Measurements from ENCODE around the gene BTBD6. TPM values are rescaled to one million over a fixed set of nuclear protein-coding genes. Genes with fewer than 3 reads are reported as not detected.

Gene BTBD6
- total and polyA plus RNA-seq, 2 donors (not counting 1 experiment from before 2014, with no cell fraction given) = 31.9 to 49.9 TPM

- no peaks in the 10 kb centered on the region for H3K79me2 ChIP-seq (ENCODE audit: control insufficient read depth, insufficient read depth, low read length)
- H3K9me3 ChIP-seq (ENCODE audit: control insufficient read depth, insufficient read depth, low read depth, low read length) = no peaks in the 10 kb centered on the region
- no peak overlapping the region for H3K4me2 ChIP-seq (ENCODE audit: extremely low read depth, insufficient read depth, low read length)
- H3K36me3 ChIP-seq (ENCODE audit: control insufficient read depth, insufficient read depth, low read length) = peaks cover 3% of the 10 kb centered on the region
- H3K9ac ChIP-seq (ENCODE audit: insufficient read depth, low read length) = no peak overlapping the region
- peaks cover 2% of the 10 kb centered on the region for H3K4me1 ChIP-seq (ENCODE audit: control insufficient read depth, extremely low read depth, insufficient read depth, low read length)
- H2AFZ ChIP-seq (ENCODE audit: low read length) = no peak overlapping the region
- TF ChIP-seq EZH2 (IDR thresholded peaks at IDR 0.05; ENCODE audit: low read length, missing control alignments) = no peak
- no peak for TF ChIP-seq CTCF (conservative IDR thresholded peaks at IDR 0.05 in 1 of 2, IDR thresholded peaks at IDR 0.05 in 1 of 2; ENCODE audit: low read depth in 1 of 2, low read length in 2 of 2)
- H3K27me3 ChIP-seq (ENCODE audit: control insufficient read depth, insufficient read depth, low read length) = no peaks in the 10 kb centered on the region
- H3K27ac ChIP-seq (ENCODE audit: insufficient read depth, low read length) = no peak overlapping the region
- no peaks in the 10 kb centered on the region for H4K20me1 ChIP-seq (ENCODE audit: control insufficient read depth, extremely low read depth, insufficient read depth, low read length)
- H3K4me3 ChIP-seq (replicated peaks in 1 of 4; ENCODE audit: control extremely low read depth in 1 of 4, insufficient read depth in 1 of 4, low read depth in 3 of 4, low read length in 4 of 4) = no peak overlapping the region
- no peak for DNase-seq (ENCODE audit: low read depth in 2 of 2)
Observed at GRCh38 chr14:105206873-105207272, 41.5 kb upstream of the BTBD6 start.

- Histone ChIP-seq H3K4me1 (ENCODE audit: control insufficient read depth, extremely low read depth, insufficient read depth, low read length) (peaks cover 2% of the 10 kb centered on the region), H3K9ac (ENCODE audit: insufficient read depth, low read length) (no peak overlapping the region), H2AFZ (ENCODE audit: low read length) (no peak overlapping the region), H3K4me2 (ENCODE audit: extremely low read depth, insufficient read depth, low read length) (no peak overlapping the region), H3K79me2 (ENCODE audit: control insufficient read depth, insufficient read depth, low read length) (no peaks in the 10 kb centered on the region), H3K36me3 (ENCODE audit: control insufficient read depth, insufficient read depth, low read length) (peaks cover 3% of the 10 kb centered on the region), H3K27me3 (ENCODE audit: control insufficient read depth, insufficient read depth, low read length) (no peaks in the 10 kb centered on the region), H3K27ac (ENCODE audit: insufficient read depth, low read length) (no peak overlapping the region), H3K4me3 (replicated peaks in 1 of 4; ENCODE audit: control extremely low read depth in 1 of 4, insufficient read depth in 1 of 4, low read depth in 3 of 4, low read length in 4 of 4) (no peak overlapping the region), H3K9me3 (ENCODE audit: control insufficient read depth, insufficient read depth, low read depth, low read length) (no peaks in the 10 kb centered on the region), H4K20me1 (ENCODE audit: control insufficient read depth, extremely low read depth, insufficient read depth, low read length) (no peaks in the 10 kb centered on the region)
- no peak for DNase-seq (ENCODE audit: low read depth in 2 of 2)
- TF ChIP-seq CTCF (conservative IDR thresholded peaks at IDR 0.05 in 1 of 2, IDR thresholded peaks at IDR 0.05 in 1 of 2; ENCODE audit: low read depth in 1 of 2, low read length in 2 of 2) = no peak
- no peak for TF ChIP-seq EZH2 (IDR thresholded peaks at IDR 0.05; ENCODE audit: low read length, missing control alignments)
Observed at GRCh38 chr14:105207460-105207901, 40.9 kb upstream of the BTBD6 start.

- Histone ChIP-seq H2AFZ (ENCODE audit: low read length) (no peak overlapping the region), H3K4me1 (ENCODE audit: control insufficient read depth, extremely low read depth, insufficient read depth, low read length) (peaks cover under 1% of the 10 kb centered on the region), H3K9me3 (ENCODE audit: control insufficient read depth, insufficient read depth, low read depth, low read length) (no peaks in the 10 kb centered on the region), H3K27me3 (ENCODE audit: control insufficient read depth, insufficient read depth, low read length) (no peaks in the 10 kb centered on the region), H3K27ac (ENCODE audit: insufficient read depth, low read length) (no peak overlapping the region), H3K79me2 (ENCODE audit: control insufficient read depth, insufficient read depth, low read length) (no peaks in the 10 kb centered on the region), H3K9ac (ENCODE audit: insufficient read depth, low read length) (no peak overlapping the region), H3K36me3 (ENCODE audit: control insufficient read depth, insufficient read depth, low read length) (peaks cover 3% of the 10 kb centered on the region), H4K20me1 (ENCODE audit: control insufficient read depth, extremely low read depth, insufficient read depth, low read length) (no peaks in the 10 kb centered on the region), H3K4me2 (ENCODE audit: extremely low read depth, insufficient read depth, low read length) (no peak overlapping the region), H3K4me3 (replicated peaks in 1 of 4; ENCODE audit: control extremely low read depth in 1 of 4, insufficient read depth in 1 of 4, low read depth in 3 of 4, low read length in 4 of 4) (no peak overlapping the region)
- TF ChIP-seq CTCF (conservative IDR thresholded peaks at IDR 0.05 in 1 of 2, IDR thresholded peaks at IDR 0.05 in 1 of 2; ENCODE audit: low read depth in 1 of 2, low read length in 2 of 2) = no peak
- no peak for TF ChIP-seq EZH2 (IDR thresholded peaks at IDR 0.05; ENCODE audit: low read length, missing control alignments)
- DNase-seq (ENCODE audit: low read depth in 2 of 2) = no peak
Observed at GRCh38 chr14:105207996-105208737, 40.2 kb upstream of the BTBD6 start.
